GM21717 (cell line): ENCODE results near the gene ATG2B.

Experiments
- ATAC-seq: cut with Tn5 transposase; IDR thresholded peaks from one replicate; pipeline ENCODE4 v1.9.1; 2021; ENCODE audit warnings: mild to moderate bottlenecking, moderate library complexity; ENCODE audit not compliant: unreplicated experiment

Gene ATG2B

GRCh38 chr14:96229315-96229714 lies 133.8 kb downstream of the ATG2B start:
- no peak for ATAC-seq
